OCI-M1 (cell line): Measurements from ENCODE around the gene ISX.

Experiments used
- DNase-seq: peaks from one replicate; lab custom pipeline; 2025; lab: John Stamatoyannopoulos, UW

Gene ISX

DNA sequence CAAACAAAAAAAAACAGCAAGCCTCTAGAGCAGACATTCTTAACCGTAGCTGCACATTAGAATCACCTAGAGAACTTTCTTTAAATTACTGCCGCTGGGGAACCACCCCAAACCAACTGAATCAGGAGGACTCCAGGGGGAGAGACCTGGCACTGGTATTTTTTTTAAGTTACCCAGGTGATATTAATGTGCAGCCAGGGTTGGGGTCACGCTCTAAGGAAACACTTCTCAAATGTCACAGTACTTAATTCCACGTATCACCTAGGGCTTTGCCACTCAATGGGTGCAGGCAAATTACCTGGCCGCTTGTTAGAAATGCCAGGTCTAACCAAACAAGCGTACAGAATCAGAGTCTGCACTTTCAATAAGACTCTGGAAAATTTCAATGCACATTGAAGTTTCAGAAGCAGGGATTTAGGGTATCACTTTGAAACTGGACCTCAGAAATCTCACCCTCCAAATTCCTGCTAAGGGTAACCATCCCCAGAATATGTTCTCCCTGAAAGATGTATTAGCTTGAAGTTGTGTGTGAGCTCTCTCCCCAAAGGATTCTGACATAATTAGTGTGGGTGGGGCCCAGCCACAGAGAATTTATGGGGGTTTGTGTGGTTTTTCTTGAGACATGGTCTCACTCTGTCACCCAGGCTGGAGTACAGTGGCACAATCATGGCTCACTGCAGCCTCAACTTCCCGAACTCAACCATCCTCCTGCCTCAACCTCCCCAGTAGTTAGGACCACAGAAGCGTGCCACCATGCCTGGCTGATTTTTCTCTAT is 12.7 kb upstream of the ISX start:
- no peak for DNase-seq

DNA sequence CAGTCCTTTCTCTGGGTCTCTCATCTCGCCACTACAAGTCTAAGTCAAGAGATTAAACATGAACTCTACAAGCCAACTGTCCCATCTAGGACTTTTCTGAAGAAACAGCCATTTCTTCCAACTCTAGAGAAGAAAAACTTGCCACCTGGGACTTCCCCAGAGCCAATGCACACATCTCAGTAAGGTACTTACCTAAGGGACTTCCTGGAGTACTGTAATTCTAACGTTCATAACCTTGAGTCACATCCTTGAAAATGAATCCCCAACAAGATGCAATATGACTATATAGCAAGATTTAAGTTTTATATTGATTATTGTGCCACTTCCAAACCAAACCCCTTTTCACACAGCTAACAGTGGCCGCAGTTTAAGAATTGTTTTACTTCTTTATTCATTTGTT is 11.9 kb upstream of the ISX start:
- DNase-seq = no peak

DNA sequence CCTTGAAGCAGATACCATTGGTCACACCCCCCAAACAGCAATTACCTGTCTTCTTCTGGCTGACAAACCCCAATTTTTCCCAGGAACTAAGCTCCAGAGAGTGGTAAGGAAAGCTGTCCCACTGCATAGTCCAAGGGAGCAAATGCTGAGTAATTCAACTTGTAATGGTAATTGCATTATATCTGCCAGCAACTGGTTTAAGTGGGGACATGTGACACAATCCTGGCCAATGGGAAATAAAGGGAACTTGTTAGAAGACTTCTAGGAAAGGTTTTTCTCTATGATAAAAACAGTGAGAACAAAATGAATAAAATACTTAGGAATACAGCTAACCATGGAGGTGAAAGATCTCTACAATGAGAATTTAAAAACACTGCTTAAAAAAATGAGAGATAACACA is 9.5 kb upstream of the ISX start:
- peak; percentile 54 for DNase-seq

DNA sequence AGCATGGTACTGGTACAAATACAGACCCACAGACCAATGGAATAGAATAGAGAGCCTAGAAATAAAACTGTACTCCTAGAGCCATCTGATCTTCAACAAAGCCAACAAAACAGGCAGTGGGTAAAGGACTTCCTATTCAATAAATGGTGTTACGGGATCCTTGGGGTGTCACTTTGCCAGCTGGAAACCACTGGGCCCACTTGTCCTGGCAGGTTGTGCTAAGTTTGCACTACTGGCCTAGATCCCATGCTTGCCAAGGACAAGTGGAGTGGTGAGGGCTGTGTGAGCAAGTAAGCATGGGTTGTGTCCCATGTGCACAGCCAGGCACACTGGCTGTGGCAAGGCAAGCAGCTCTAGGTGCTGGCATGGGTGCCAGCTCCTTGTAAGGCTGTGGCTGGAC is 8.8 kb upstream of the ISX start:
- DNase-seq = no peak

DNA sequence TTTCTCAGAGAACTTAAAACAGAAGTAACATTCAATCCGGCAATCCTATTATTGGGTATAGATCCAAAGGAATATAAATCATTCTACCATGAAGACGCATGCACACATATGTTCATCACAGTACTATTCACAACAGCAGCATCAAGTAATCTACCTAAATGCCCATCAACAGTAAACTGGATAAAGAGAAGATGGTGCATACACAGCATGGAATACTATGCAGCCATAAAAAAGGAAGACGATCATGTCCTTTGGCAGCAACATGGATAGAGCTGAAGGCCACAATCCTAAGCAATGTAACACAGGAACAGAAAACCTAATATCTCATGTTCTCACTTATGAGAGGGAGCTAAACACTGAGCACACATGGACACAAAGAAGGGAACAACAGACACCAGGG is 6.3 kb upstream of the ISX start:
- no peak for DNase-seq

DNA sequence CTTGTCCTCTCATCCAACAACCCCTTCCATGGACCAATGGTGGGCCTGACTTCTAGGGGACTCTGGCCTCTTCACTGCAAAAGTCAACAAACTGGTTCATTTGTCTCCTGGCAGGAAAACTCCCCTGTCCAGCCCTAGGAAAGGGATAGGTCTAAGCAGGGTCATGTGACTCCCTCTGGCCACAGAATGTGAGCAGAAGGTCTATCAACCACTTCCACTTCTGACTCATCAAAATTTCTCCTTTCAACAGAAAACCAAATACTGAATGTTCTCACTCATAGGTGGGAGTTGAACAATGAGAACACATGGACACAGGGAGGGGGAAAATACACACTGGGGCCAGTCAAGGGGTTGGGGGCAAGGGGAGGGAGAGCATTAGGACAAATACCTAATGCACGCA is 1.3 kb upstream of the ISX start:
- DNase-seq = peak; percentile 92

DNA sequence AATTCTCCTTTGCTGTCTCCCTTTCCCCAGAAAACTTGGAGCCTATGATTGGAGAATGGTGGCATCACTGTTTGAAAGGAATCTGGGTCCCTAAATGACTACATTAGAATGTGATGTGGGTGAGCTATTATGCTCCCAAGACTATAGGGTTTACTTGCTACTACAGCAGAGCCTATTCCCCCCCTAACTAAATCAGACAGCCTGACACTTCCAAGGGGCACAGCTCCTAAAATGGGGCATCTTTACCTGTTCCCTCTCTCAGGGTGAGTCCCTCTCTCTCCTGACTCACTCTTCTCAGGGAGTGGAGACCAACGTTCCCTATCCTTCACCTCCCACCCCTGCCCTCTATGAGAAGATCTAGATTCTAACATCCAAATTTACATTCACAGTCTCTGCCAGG is 775 bp upstream of the ISX start:
- no peak for DNase-seq

DNA sequence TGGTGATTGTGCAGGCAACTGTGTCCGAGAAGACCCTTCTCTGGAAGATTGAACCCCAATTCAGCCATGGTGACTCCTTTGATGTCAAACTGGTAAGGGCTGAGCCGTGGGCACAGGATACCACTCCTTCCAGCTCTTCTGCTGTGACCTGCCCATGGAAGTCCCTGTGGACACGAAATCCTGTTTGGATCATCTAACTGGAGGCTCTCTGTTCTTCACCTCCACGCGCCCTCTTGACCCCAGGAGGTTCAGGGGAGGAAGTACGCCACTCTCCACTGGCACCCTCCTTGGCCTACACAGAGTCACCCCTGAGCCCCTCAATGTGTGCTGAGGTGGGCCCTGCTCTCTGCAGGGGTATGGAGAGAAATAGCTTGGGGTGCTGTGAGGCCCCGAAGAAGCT is 810 bp downstream of the ISX start:
- no peak for DNase-seq

DNA sequence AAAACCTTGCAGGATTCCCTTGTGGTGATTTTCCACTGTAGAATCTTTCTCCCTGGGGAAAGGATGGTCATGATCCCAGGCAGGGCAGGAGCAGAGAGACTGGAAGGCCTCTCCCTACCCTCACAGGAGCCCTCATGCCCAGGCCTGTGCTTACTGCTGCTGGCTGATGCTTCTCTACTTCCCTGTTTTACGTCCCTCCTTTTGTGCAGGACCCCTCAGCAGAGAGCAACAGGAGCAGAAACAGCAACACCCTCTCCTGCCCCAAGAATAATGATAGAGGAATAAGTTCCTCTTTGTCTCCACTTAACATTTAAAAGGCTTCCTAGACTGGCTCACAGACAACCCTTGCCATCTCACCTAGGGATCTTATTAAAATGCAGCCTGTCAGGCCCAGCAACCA is 3.6 kb downstream of the ISX start:
- DNase-seq = peak; percentile 73

DNA sequence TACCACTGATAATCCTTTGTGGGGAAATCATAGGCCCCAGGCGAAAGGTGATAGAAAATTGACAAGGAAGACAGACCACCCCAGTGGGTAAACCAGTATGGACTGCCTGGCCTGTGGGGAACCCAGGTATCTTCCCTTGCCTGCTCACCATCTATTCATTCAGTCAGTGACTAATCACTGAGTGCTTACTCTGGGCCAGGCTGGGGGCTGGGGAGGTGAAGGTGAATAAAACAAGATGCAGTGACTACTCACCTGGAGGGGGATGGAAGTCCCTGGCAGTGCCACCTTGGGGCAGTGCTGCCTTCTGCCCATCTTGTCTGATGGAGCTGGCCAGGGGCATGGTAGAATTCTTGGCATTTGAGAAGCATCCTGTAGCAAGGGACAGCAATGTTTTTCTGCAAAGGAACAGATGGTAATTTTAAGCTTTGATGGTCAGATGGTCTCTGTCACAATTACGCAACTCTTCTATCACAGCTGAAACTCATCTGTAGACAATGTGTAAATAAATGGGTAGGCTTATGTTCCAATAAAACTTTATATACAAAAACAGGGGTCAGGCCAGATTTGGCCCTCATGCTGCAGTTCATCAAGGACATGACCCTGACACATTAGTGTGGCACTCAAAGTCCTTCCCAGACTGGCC is 4.6 kb downstream of the ISX start:
- DNase-seq = no peak

DNA sequence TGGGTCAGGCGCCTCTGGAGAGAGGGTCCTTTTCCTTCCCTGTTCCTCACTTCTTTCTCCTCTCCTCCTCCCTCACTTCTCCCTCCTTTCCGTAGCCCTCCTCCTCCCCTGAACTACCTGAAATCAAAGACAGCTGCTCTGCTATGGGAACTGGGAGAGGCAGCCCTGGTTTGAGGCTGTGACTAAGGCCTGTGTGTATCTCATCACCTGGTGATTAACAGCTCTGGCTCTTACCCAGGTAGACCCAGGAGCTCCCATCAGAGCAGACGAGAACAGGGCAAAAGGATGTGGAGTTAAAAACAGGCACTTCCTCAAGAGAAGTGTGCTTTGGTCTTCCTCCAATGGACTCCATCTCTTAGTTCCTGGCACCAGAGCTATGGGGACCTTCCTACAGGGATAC is 5.8 kb downstream of the ISX start:
- DNase-seq = no peak

DNA sequence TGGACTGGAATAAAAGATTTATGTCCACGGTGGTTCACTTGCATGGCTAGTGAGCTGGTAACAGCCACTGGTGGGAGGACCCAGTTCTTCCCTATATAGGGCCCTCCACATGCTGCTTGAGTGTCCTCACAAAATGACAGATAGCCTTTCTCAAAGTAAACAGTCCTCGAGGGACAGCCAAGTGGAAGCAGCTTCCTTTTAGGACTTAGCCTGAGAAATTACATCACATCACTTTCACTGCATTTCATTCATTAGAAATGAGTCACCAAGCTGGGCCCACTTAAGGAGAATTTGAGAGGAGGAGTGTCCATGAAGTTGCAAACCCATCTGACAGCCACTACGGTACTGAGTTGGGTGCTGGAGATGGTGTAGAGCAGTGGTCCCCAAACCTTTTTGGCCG is 7.0 kb downstream of the ISX start:
- DNase-seq = peak; percentile 2

DNA sequence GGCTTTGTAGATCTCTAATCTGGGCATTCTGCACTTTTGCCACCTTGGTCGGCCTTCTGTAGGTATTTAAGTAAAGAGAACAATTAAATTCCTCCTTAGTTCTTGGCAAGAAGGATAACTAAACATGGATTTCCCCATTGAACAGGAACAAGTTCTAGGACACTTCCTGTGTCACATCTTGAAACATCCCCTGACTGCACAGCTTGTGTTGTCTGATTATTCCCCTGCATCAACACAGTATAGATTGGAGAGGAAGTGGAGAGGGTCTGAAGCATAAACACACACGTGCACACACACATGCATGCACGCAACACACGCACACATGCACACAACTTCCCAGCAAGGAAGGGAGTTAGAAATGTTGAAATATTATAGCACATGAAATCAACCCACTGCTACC is 8.6 kb downstream of the ISX start:
- peak; percentile 25 for DNase-seq

DNA sequence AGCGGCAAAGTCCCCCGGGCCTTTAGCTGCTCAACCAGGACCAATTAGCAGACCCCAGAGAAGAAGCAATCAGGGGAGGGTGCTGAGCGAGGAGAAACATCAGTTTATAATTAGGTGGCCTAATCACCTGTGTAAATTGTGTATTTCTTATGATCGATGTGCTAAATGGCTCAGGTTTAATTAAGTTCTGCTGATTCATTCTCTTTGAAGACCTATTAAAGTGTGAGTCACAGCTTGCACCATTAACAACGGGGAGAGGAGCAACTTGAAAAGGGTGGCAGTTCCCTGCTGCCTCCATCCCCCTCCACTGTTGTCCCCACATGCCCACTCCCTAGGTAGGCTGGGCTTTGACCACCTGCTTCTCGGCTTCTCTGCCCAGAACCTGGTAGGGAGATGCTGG is 10.7 kb downstream of the ISX start:
- DNase-seq = no peak

DNA sequence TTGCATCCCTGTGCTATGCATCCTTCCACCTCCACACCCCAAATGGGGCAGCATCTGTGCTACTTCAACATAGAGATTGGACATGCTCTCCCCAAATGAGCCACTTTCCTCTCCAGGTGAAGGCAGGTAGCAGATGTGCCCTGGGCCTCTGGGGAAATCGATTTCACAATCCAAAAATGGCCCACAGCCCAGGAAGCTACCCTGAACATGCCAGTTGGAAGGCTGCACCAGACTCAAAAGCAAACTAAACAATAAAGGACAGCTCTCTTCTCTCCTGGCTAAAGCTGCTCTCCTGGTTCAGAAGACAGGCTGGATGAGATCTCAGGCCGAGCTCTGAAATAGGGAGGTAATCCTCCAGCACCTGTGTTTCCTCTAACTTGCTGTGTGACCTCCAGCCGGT is 19.7 kb downstream of the ISX start:
- DNase-seq = no peak

DNA sequence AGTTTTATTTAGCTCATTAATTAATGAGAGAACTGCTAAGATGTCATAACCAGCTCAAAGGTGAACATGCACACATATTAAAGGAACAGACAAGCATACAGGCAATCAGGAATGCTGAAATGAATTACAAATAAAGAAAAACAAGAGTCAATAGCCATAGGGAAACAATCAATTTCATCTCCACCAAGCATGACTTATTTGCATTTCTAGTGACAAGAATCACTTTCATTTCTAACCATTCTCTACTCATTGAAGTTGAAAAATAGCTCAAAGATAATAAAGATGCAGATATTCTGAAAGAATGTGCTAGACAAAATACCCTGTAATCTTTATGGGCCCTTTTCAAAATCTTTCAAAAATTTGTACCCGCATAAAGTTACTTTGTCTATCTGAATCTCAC is 23.2 kb downstream of the ISX start:
- no peak for DNase-seq

DNA sequence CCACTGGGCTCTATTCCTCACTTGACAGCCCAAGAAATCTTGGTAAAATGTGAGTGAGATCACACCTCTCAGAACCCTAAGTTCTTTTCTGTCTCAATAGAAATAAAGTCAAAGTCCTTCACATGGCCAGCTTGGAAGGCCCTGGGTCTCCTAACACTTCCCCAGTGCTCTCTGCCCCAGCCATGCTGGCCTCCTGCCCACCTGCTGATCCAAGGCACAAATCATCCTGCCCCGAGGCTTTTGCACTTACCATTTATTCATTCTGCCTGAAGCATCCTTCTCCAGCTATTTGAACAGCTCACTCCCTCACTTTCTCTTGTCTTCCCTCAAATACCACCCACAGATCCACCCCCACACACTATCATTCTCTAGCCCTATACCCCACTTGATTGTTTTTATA is 26.4 kb downstream of the ISX start:
- no peak for DNase-seq

DNA sequence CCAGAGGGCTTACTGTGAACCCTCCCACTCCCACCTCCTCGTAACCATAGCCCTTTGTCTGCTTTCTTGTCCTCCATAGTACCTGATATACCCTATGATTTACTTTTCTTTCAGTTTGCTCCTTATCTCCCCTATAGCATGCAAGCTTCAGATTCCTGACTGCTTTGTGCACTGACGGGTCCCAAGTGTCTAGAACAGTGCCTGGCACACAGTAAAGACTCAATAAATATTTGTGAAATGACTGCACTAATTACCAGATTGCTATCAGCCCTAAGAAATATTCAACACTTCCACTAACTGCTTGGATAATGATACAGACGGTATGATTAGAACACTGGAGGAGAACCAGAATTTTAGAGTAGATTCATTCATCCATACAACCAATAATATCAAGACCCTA is 33.0 kb downstream of the ISX start:
- DNase-seq = no peak

DNA sequence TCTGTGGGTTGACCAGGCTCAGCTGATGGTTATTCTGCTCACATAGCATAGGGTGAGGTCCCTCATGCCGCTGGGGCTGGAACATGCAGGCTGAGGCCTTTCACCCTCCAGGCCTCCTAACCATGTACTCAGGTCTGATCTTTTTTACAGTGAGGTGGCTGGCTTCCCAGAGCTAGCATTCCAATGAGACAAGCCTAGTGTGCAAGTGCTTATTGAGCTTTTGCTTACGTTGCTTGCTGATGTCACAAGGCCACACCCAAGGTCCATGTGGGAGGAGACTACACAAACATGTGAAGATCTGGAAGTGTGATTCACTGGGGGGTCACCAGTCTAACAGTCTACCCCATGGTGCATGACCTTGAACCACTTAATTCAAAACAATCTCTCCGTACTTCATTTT is 33.9 kb downstream of the ISX start:
- no peak for DNase-seq

DNA sequence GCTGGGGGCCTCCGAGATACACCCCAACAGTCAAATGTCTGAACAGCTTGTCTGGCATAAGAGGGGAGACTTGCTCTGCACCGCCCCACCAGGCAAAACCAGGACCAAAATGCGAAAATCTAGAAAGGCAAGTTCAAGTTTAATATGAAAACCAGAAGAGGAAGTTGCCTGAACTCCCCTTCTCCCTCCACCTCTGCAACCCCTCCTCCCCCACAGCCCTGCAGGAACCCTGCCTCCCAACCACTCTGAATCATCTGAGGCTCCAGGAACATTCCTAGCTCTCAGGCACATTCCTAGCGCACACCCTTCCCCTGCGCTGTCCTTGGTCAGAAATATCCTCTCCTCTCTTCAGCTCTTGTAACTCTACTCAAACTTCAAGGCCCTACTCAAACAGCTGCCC is 36.7 kb downstream of the ISX start:
- peak; percentile 90 for DNase-seq

DNA sequence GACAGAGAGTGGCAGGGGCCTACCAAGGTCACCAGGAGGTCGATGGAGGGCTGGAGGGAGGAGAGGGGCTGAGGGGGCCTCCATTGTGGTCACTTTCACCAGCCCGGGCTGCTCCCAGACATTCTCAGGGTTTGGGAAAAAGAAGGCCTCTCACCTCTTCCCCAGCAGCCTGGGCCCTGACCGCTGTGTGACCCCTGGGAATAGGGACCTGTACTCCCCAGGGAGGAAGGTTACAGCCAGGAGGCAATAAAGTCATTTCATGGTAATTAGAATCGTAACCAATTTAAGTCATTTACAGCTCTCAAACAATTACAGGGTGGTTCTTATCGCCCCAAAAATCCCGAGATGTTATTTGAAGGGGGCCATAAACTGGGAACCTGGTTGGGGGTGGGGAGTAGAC is 37.8 kb downstream of the ISX start:
- DNase-seq = no peak

DNA sequence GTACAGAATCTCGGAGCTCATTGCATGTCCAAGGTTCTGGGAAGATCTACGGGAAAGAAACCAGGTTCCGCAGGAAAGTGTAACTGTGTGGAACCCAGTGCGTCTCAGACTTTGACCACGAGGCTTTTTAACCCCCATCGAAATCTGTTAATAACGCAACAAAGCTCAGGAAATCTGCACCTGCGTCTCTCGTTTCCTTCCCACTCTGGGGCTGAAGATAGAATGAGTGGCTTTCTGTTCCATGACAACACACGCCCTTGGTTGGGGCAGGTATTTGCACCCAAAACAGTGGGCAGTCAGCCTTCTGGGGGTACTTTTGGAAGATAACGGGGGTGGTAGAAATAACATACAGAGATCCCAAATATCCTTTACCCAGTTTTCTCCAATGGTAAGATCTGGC is 38.5 kb downstream of the ISX start:
- no peak for DNase-seq

DNA sequence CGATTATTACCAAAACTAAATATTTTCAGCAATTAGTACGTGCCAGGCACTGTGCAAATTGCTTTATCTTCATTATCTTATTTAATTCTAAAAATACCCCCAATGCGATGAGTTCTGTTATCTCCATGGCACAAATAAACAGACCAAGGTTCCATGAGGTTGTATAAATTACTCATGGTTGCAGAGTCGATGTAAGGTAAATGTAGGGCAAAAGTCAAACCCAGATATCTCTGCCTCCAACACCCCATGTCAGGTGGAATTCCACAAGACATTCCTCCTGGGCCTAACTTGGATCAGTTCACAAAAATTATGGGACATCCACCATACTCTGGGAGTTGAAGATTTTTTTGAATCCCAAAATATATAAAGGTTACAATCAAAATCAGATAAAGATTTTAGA is 43.7 kb downstream of the ISX start:
- no peak for DNase-seq

DNA sequence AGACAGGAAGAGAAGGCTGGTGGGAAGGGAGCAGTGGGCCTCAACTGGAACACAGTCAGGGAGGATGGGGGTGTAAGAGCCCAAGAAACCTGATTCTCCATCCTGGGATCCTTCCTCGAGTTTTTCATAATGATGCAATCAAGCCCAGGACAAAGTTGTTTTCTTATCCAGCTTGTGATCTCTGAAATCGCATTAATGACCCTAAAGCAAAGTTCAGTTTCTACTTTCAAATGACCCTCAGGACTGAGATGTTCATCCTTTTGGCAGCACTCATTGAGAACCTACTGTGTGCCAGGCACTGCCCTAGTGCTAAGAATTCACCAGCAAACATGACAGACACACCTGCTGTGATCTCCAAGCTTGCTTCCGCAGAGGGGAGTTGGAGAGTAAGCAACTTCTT is 45.3 kb downstream of the ISX start:
- DNase-seq = no peak
